GM23338 (cell line): ENCODE measurements around the gene PALLD. TPM values are rescaled to one million over a fixed set of nuclear protein-coding genes. Genes with fewer than 3 reads are reported as not detected.

Source experiments
- ATAC-seq: fragments of 200-7000 bp; cut with Tn5 transposase; 3 replicates; pipeline ENCODE4 v1.9.1; 2020
- DNase-seq: peaks from one replicate; pipeline ENCODE4 v3.0.0-alpha.2; 2015; ENCODE audit warnings: low spot score
- H2AFZ ChIP-seq: fragments of 200-600 bp; sonication (generic); 2 replicates; pipeline ENCODE4 v1.8.0; 2016; ENCODE audit warnings: antibody characterized with exemption, mild to moderate bottlenecking, moderate library complexity
- H3F3A ChIP-seq: fragments of 200-600 bp; sonication (generic); replicated peaks from 2 replicates; pipeline ENCODE4 v1.8.0; 2017; ENCODE audit warnings: antibody characterized with exemption, mixed run types, low read depth
- H3K27ac ChIP-seq: fragments of 200-600 bp; sonication (generic); 2 replicates; pipeline ENCODE4 v1.6.1; 2016; ENCODE audit warnings: low read depth
- H3K27me3 ChIP-seq: fragments of 200-600 bp; sonication (generic); 2 replicates; pipeline ENCODE4 v1.8.0; 2016; ENCODE audit warnings: mild to moderate bottlenecking, mixed run types, moderate library complexity; ENCODE audit not compliant: insufficient read depth
- H3K36me3 ChIP-seq: fragments of 200-600 bp; sonication (generic); 2 replicates; pipeline ENCODE4 v1.8.0; 2016; ENCODE audit warnings: mild to moderate bottlenecking; ENCODE audit not compliant: insufficient read depth
- H3K4me1 ChIP-seq: fragments of 200-600 bp; sonication (generic); 2 replicates; pipeline ENCODE4 v1.8.0; 2016; ENCODE audit warnings: mild to moderate bottlenecking, moderate library complexity; ENCODE audit not compliant: insufficient read depth
- H3K4me2 ChIP-seq: fragments of 200-600 bp; sonication (generic); 2 replicates; pipeline ENCODE4 v1.7.1; 2017; ENCODE audit warnings: mixed run types
- H3K4me3 ChIP-seq: fragments of 200-600 bp; sonication (generic); 2 replicates; pipeline ENCODE4 v1.6.1; 2016; ENCODE audit warnings: mixed run types
- H3K79me2 ChIP-seq: fragments of 200-600 bp; sonication (generic); replicated peaks from 2 replicates; pipeline ENCODE4 v1.8.0; 2017; ENCODE audit warnings: mild to moderate bottlenecking; ENCODE audit not compliant: insufficient read depth
- H3K9me2 ChIP-seq: fragments of 200-600 bp; sonication (generic); 2 replicates; pipeline ENCODE4 v1.8.0; 2017; ENCODE audit not compliant: insufficient read depth
- H4K20me1 ChIP-seq: fragments of 200-600 bp; sonication (generic); replicated peaks from 2 replicates; pipeline ENCODE4 v1.8.0; 2017; ENCODE audit warnings: mild to moderate bottlenecking; ENCODE audit not compliant: insufficient read depth
- H3K27ac Mint-ChIP-seq: 2 replicates; pipeline ENCODE4 v1.8.0; 2020; ENCODE audit warnings: inconsistent platforms, mild to moderate bottlenecking, moderate library complexity, mixed read lengths
- H3K27me3 Mint-ChIP-seq: 3 replicates; pipeline ENCODE4 v1.8.0; 2022; ENCODE audit warnings: low read depth, mild to moderate bottlenecking, moderate library complexity, mixed read lengths, inconsistent platforms; ENCODE audit not compliant: insufficient read depth, poor library complexity
- H3K36me3 Mint-ChIP-seq: 3 replicates; pipeline ENCODE4 v1.8.0; 2021; ENCODE audit warnings: low read depth, mild to moderate bottlenecking, inconsistent platforms, moderate library complexity, mixed read lengths
- H3K4me1 Mint-ChIP-seq: 3 replicates; pipeline ENCODE4 v1.8.0; 2020; ENCODE audit warnings: mild to moderate bottlenecking, inconsistent platforms, mixed read lengths
- H3K4me3 Mint-ChIP-seq: 3 replicates; pipeline ENCODE4 v1.8.0; 2021; ENCODE audit warnings: moderate library complexity, mild to moderate bottlenecking, inconsistent platforms, mixed read lengths
- H3K9me3 Mint-ChIP-seq: 3 replicates; pipeline ENCODE4 v1.8.0; 2020; ENCODE audit warnings: moderate library complexity, mild to moderate bottlenecking, inconsistent platforms, mixed read lengths
- CREB1 ChIP-seq: fragments of 250-450 bp; sonication (Bioruptor Pico); IDR thresholded peaks from 2 replicates; pipeline ENCODE4 v1.5.0; 2020; ENCODE audit warnings: low read depth, mild to moderate bottlenecking, moderate library complexity
- ETS1 ChIP-seq: IDR thresholded peaks from 2 replicates; pipeline ENCODE4 v1.6.1; 2016; ENCODE audit warnings: antibody characterized with exemption
- EZH2 ChIP-seq: fragments of 200-600 bp; sonication (generic); IDR thresholded peaks from one replicate; pipeline ENCODE4 v1.8.0; 2017; ENCODE audit warnings: antibody characterized with exemption, mild to moderate bottlenecking, low read depth; ENCODE audit not compliant: unreplicated experiment
- EZH2phosphoT487 ChIP-seq: fragments of 200-600 bp; sonication (generic); IDR thresholded peaks from one replicate; pipeline ENCODE4 v1.8.1; 2018; ENCODE audit warnings: antibody characterized with exemption; ENCODE audit not compliant: unreplicated experiment
- JUNB ChIP-seq: IDR thresholded peaks from one replicate; pipeline ENCODE4 v1.6.1; 2016; ENCODE audit warnings: antibody characterized with exemption; ENCODE audit not compliant: unreplicated experiment
- NANOG ChIP-seq: IDR thresholded peaks from 2 replicates; pipeline ENCODE4 v1.6.1; 2016; ENCODE audit warnings: antibody characterized with exemption, borderline replicate concordance
- POLR2AphosphoS5 ChIP-seq: IDR thresholded peaks from 2 replicates; pipeline ENCODE4 v1.6.1; 2016; ENCODE audit warnings: antibody characterized with exemption, low read depth
- REST ChIP-seq: IDR thresholded peaks from one replicate; pipeline ENCODE4 v1.6.1; 2018; ENCODE audit warnings: antibody characterized with exemption; ENCODE audit not compliant: unreplicated experiment
- STAT1 ChIP-seq: IDR thresholded peaks from one replicate; pipeline ENCODE4 v1.6.1; 2016; ENCODE audit warnings: antibody characterized with exemption; ENCODE audit not compliant: unreplicated experiment
- ZNF114 ChIP-seq: fragments of 250-450 bp; sonication (Bioruptor Pico); IDR thresholded peaks from 2 replicates; pipeline ENCODE4 v1.5.0; 2020; ENCODE audit warnings: mild to moderate bottlenecking, moderate library complexity
- ZNF331 ChIP-seq: fragments of 250-450 bp; sonication (Bioruptor Pico); IDR thresholded peaks from 2 replicates; pipeline ENCODE4 v1.5.0; 2020; ENCODE audit warnings: low read depth, mild to moderate bottlenecking, moderate library complexity
- polyA plus RNA-seq: library from polyadenylated mRNA; unstranded; fragments of >200 nt; fragmentation: Nextera tagmentation; extraction: Ambion mirVana; gene quantifications from 2 replicates; pipeline ENCODE4 v1.2.1, GENCODE V29; 2016
- total RNA-seq: library from RNA; depleted of rRNA; stranded (reverse); fragments of >200 nt; shearing (Covaris generic); gene quantifications from 2 replicates; pipeline ENCODE4 v1.2.3, GENCODE V29; 2014
- TF ChIP-seq, protein P1 (sequence below): fragments of 250-450 bp; sonication (Bioruptor Pico); IDR thresholded peaks from 2 replicates; pipeline ENCODE4 v1.5.0; 2020; ENCODE audit warnings: mild to moderate bottlenecking, moderate library complexity
- TF ChIP-seq, protein P2 (sequence below), 2 experiments: fragments of 200-600 bp in 1 of 2; sonication (generic) in 1 of 2; conservative IDR thresholded peaks; 2 replicates each; pipeline versions ENCODE4 v1.5.1 to v1.6.1; 2016 to 2017; ENCODE audit warnings: antibody characterized with exemption in 2 of 2, low read depth in 2 of 2, mild to moderate bottlenecking in 2 of 2, moderate library complexity in 1 of 2

The PALLD gene
- total and polyA plus RNA-seq, 2 experiments from 2014 or later, result 13.1 to 30.2 TPM

DNA sequence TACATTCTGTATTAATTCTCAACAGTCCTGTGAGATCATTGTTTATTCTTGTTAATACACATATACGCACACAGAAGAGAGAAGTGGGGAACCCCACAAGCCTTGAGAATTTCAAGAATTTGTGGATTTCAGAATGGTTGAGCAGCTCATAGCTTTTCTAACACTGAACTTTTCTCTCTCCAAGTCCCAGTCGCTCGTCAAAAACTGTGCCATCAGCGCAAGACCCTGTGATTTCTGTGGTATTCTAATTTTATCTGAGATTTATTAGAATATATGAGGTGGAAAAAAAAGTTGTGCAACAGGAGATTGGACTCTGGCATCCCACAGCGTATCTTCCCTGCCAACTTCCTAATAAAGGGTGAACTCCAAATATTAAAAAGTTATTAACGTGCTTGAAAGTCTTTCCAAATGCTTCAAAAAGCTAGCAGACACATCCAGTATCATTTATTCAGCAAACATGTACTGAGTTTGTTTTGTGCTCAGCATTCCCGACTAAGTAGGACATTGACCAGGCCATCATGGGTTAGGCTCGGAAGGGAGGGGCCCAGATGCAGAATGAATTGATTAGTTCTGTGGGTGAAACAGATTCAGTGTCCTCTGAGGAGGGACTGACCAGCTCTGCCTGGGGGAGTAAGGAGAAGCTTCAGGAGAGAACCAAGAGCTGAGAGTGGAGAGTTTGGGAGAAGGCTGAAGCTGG lies 347.6 kb downstream of the PALLD start:
- no peaks in the 10 kb centered on the region for H3K27me3 ChIP-seq

More for the DNA sequence above, 347.6 kb downstream of the PALLD start:
- Mint-ChIP-seq H3K4me1 (peaks cover 84% of the 10 kb centered on the region), H3K9me3 (no peaks in the 10 kb centered on the region), H3K4me3 (no peak overlapping the region), H3K36me3 (peaks cover 8% of the 10 kb centered on the region; the same call in 2 of the 3 replicates), H3K27me3 (peaks cover 6% of the 10 kb centered on the region), H3K27ac (peak overlapping the region; percentile 16; the same call in 1 of the 2 replicates)
- Histone ChIP-seq H3K4me2 (peak overlapping the region; percentile 53), H4K20me1 (no peaks in the 10 kb centered on the region), H2AFZ (no peak overlapping the region), H3K79me2 (peaks cover 8% of the 10 kb centered on the region; the same call in 1 of the 2 replicates), H3K27ac (no peak overlapping the region), H3F3A (no peaks in the 10 kb centered on the region), H3K9me2 (no peaks in the 10 kb centered on the region), H3K4me3 (no peak overlapping the region), H3K36me3 (no peaks in the 10 kb centered on the region), H3K4me1 (peaks cover 74% of the 10 kb centered on the region)
- ATAC-seq (no peak), DNase-seq (no peak)
- no peak for TF ChIP-seq ZNF331 (CRISPR knock-in tag)
- no peak for TF ChIP-seq REST
- no peak for TF ChIP-seq ZNF114 (CRISPR knock-in tag)
- no peak for TF ChIP-seq POLR2AphosphoS5
- TF ChIP-seq EZH2phosphoT487, result no peak
- TF ChIP-seq, protein P1, sequence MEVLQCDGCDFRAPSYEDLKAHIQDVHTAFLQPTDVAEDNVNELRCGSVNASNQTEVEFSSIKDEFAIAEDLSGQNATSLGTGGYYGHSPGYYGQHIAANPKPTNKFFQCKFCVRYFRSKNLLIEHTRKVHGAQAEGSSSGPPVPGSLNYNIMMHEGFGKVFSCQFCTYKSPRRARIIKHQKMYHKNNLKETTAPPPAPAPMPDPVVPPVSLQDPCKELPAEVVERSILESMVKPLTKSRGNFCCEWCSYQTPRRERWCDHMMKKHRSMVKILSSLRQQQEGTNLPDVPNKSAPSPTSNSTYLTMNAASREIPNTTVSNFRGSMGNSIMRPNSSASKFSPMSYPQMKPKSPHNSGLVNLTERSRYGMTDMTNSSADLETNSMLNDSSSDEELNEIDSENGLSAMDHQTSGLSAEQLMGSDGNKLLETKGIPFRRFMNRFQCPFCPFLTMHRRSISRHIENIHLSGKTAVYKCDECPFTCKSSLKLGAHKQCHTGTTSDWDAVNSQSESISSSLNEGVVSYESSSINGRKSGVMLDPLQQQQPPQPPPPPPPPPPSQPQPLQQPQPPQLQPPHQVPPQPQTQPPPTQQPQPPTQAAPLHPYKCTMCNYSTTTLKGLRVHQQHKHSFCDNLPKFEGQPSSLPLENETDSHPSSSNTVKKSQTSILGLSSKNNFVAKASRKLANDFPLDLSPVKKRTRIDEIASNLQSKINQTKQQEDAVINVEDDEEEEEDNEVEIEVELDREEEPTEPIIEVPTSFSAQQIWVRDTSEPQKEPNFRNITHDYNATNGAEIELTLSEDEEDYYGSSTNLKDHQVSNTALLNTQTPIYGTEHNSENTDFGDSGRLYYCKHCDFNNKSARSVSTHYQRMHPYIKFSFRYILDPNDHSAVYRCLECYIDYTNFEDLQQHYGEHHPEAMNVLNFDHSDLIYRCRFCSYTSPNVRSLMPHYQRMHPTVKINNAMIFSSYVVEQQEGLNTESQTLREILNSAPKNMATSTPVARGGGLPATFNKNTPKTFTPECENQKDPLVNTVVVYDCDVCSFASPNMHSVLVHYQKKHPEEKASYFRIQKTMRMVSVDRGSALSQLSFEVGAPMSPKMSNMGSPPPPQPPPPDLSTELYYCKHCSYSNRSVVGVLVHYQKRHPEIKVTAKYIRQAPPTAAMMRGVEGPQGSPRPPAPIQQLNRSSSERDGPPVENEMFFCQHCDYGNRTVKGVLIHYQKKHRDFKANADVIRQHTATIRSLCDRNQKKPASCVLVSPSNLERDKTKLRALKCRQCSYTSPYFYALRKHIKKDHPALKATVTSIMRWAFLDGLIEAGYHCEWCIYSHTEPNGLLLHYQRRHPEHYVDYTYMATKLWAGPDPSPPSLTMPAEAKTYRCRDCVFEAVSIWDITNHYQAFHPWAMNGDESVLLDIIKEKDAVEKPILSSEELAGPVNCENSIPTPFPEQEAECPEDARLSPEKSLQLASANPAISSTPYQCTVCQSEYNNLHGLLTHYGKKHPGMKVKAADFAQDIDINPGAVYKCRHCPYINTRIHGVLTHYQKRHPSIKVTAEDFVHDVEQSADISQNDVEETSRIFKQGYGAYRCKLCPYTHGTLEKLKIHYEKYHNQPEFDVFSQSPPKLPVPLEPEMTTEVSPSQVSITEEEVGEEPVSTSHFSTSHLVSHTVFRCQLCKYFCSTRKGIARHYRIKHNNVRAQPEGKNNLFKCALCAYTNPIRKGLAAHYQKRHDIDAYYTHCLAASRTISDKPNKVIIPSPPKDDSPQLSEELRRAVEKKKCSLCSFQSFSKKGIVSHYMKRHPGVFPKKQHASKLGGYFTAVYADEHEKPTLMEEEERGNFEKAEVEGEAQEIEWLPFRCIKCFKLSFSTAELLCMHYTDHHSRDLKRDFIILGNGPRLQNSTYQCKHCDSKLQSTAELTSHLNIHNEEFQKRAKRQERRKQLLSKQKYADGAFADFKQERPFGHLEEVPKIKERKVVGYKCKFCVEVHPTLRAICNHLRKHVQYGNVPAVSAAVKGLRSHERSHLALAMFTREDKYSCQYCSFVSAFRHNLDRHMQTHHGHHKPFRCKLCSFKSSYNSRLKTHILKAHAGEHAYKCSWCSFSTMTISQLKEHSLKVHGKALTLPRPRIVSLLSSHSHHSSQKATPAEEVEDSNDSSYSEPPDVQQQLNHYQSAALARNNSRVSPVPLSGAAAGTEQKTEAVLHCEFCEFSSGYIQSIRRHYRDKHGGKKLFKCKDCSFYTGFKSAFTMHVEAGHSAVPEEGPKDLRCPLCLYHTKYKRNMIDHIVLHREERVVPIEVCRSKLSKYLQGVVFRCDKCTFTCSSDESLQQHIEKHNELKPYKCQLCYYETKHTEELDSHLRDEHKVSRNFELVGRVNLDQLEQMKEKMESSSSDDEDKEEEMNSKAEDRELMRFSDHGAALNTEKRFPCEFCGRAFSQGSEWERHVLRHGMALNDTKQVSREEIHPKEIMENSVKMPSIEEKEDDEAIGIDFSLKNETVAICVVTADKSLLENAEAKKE (CRISPR knock-in tag), result no peak
- no peak for TF ChIP-seq STAT1
- no peak for TF ChIP-seq EZH2
- TF ChIP-seq CREB1 (CRISPR knock-in tag), result no peak
- TF ChIP-seq, protein P2, sequence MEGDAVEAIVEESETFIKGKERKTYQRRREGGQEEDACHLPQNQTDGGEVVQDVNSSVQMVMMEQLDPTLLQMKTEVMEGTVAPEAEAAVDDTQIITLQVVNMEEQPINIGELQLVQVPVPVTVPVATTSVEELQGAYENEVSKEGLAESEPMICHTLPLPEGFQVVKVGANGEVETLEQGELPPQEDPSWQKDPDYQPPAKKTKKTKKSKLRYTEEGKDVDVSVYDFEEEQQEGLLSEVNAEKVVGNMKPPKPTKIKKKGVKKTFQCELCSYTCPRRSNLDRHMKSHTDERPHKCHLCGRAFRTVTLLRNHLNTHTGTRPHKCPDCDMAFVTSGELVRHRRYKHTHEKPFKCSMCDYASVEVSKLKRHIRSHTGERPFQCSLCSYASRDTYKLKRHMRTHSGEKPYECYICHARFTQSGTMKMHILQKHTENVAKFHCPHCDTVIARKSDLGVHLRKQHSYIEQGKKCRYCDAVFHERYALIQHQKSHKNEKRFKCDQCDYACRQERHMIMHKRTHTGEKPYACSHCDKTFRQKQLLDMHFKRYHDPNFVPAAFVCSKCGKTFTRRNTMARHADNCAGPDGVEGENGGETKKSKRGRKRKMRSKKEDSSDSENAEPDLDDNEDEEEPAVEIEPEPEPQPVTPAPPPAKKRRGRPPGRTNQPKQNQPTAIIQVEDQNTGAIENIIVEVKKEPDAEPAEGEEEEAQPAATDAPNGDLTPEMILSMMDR (conservative IDR thresholded peaks at IDR 0.05; ENCODE audit: low read depth in 2 of 2), result no peak
- no peak for TF ChIP-seq ETS1
- no peak for TF ChIP-seq NANOG
- no peak for TF ChIP-seq JUNB
